B cell (primary cell): Measurements from ENCODE around the gene CST6. TPM values are rescaled to one million over a fixed set of nuclear protein-coding genes. Genes with fewer than 3 reads are reported as not detected.

ENCODE experiments used
- ATAC-seq: fragments of 200-7000 bp; cut with Tn5 transposase; one replicate; pipeline ENCODE4 v1.10.0; 2021; ENCODE audit warnings: low read depth, mild to moderate bottlenecking, moderate number of reproducible peaks, moderate library complexity
- CTCF ChIA-PET: fragments of 350-600 bp; sonication (Branson Sonifier 250); formaldehyde crosslinking; loops from one replicate; lab custom pipeline; 2021; ENCODE audit warnings: antibody characterized with exemption, inconsistent platforms; lab: Charles Lee
- POLR2A ChIA-PET: fragments of 350-600 bp; sonication (Branson Sonifier 250); formaldehyde crosslinking; loops from one replicate; lab custom pipeline; 2021; ENCODE audit warnings: antibody characterized with exemption; lab: Charles Lee
- DNase-seq: peaks from one replicate; pipeline ENCODE4 v3.0.0; 2013
- H2AFZ ChIP-seq: 2 replicates; pipeline ENCODE4 v1.6.1; 2012; ENCODE audit warnings: mild to moderate bottlenecking, low read depth, low read length; ENCODE audit not compliant: insufficient read depth, poor library complexity, severe bottlenecking
- H3K27ac ChIP-seq, 2 donors: 1 replicate in 1 of 2; 2 replicates in 1 of 2; pipeline ENCODE4 v1.5.1; 2012 to 2013; ENCODE audit warnings: low read length in 2 of 2, mild to moderate bottlenecking in 2 of 2, moderate library complexity in 1 of 2
- H3K27me3 ChIP-seq, 4 experiments: fragments of 200-600 bp in 1 of 4; sonication (generic) in 1 of 4; replicated peaks in 1 of 4; 1 replicate in 2 of 4; 2 replicates in 2 of 4; pipeline versions ENCODE4 v1.6.1 to v1.7.0; 2013 to 2016; ENCODE audit warnings: low read length in 3 of 4, mild to moderate bottlenecking in 2 of 4, mixed read lengths in 1 of 4, moderate library complexity in 1 of 4; ENCODE audit not compliant: insufficient read depth in 4 of 4, control insufficient read depth in 3 of 4; ENCODE audit errors: control extremely low read depth in 1 of 4
- H3K36me3 ChIP-seq, 2 experiments: replicated peaks in 1 of 2; 1 replicate in 1 of 2; 2 replicates in 1 of 2; pipeline versions ENCODE4 v1.6.1 to v1.7.1; 2013; ENCODE audit warnings: low read length in 1 of 2; ENCODE audit not compliant: insufficient read depth in 2 of 2, control insufficient read depth in 1 of 2; ENCODE audit errors: control extremely low read depth in 1 of 2, extremely low read depth in 1 of 2
- H3K4me1 ChIP-seq, 2 donors: fragments of 200-600 bp in 1 of 2; sonication (generic) in 1 of 2; 1 replicate in 1 of 2; 2 replicates in 1 of 2; pipeline versions ENCODE4 v1.5.1 to v1.6.1; 2013 to 2017; ENCODE audit warnings: low read length in 2 of 2; ENCODE audit not compliant: control insufficient read depth in 2 of 2, insufficient read depth in 2 of 2
- H3K4me2 ChIP-seq: replicated peaks from 2 replicates; pipeline ENCODE3; 2012; ENCODE audit warnings: mild to moderate bottlenecking, low read depth, low read length; ENCODE audit not compliant: poor library complexity, severe bottlenecking
- H3K4me3 ChIP-seq, 5 experiments: fragments of 200-600 bp in 1 of 5; sonication (generic) in 1 of 5; 1 replicate in 3 of 5; 2 replicates in 2 of 5; pipeline versions ENCODE4 v1.5.1 to v1.7.0; 2011 to 2016; ENCODE audit warnings: low read length in 4 of 5, mild to moderate bottlenecking in 4 of 5, low read depth in 2 of 5, control low read depth in 1 of 5, moderate library complexity in 1 of 5; ENCODE audit not compliant: insufficient read depth in 1 of 5; ENCODE audit errors: control extremely low read depth in 1 of 5, extremely low read depth in 1 of 5
- H3K79me2 ChIP-seq: fragments of 200-600 bp; sonication (generic); one replicate; pipeline ENCODE4 v1.6.0; 2016; ENCODE audit warnings: low read length; ENCODE audit not compliant: control insufficient read depth, insufficient read depth
- H3K9ac ChIP-seq: fragments of 200-600 bp; sonication (generic); 2 replicates; pipeline ENCODE4 v1.6.1; 2017; ENCODE audit warnings: mild to moderate bottlenecking, low read length, moderate library complexity
- H3K9me3 ChIP-seq, 3 donors: one replicate each; pipeline versions ENCODE4 v1.6.1 to v1.7.1; 2013; ENCODE audit warnings: low read length in 2 of 3; ENCODE audit not compliant: control insufficient read depth in 2 of 3, insufficient read depth in 1 of 3; ENCODE audit errors: control extremely low read depth in 1 of 3
- H4K20me1 ChIP-seq: 2 replicates; pipeline ENCODE4 v1.6.0; 2012; ENCODE audit warnings: mild to moderate bottlenecking, low read length; ENCODE audit not compliant: insufficient read depth, control insufficient read depth, poor library complexity, severe bottlenecking
- H3K27ac Mint-ChIP-seq: one replicate; pipeline ENCODE4 v1.8.0; 2021; ENCODE audit warnings: mixed read lengths
- H3K27me3 Mint-ChIP-seq: one replicate; pipeline ENCODE4 v1.8.0; 2021; ENCODE audit warnings: mixed read lengths
- H3K4me1 Mint-ChIP-seq: one replicate; pipeline ENCODE4 v1.8.0; 2021; ENCODE audit warnings: mixed read lengths
- H3K4me3 Mint-ChIP-seq: one replicate; pipeline ENCODE4 v1.8.0; 2021; ENCODE audit warnings: mixed read lengths
- H3K9me3 Mint-ChIP-seq: one replicate; pipeline ENCODE4 v1.8.0; 2022; ENCODE audit warnings: mixed read lengths; ENCODE audit not compliant: insufficient read depth
- CTCF ChIP-seq: fragments of 200-600 bp; IDR thresholded peaks from one replicate; pipeline ENCODE4 v1.8.0; 2022; ENCODE audit warnings: antibody characterized with exemption, mild to moderate bottlenecking
- EZH2 ChIP-seq: IDR thresholded peaks from 2 replicates; pipeline ENCODE4 v1.6.1; 2012; ENCODE audit warnings: borderline replicate concordance, low read depth, mild to moderate bottlenecking, moderate library complexity, low read length; ENCODE audit not compliant: insufficient read depth, poor library complexity, severe bottlenecking
- WGBS: methylation state at CpG from one replicate; pipeline ENCODE4 v1.1.5; 2013; ENCODE audit warnings: missing lambda C conversion rate; ENCODE audit not compliant: insufficient coverage; 5-methylcytosine and 5-hydroxymethylcytosine counted together
- intact Hi-C: fragments of 100-400 bp; cut with micrococcal nuclease; formaldehyde crosslinking; loops from one replicate; pipeline ENCODE4 v1.10.0; 2022
- polyA plus RNA-seq: library from polyadenylated mRNA; depleted of rRNA; stranded (reverse); fragments of >200 nt; gene quantifications from 2 replicates; pipeline ENCODE4 v1.2.3, GENCODE V29; 2012
- total RNA-seq, 2 donors: library from RNA; stranded (reverse); fragments of 120-200 nt in 1 of 2; gene quantifications; 1 replicate in 1 of 2; 2 replicates in 1 of 2; pipeline versions ENCODE4 v1.2.3 to v1.2.4, GENCODE V29; 2013 to 2022

The CST6 gene
- total and polyA plus RNA-seq, 2 donors (not counting 1 experiment from before 2014, with no cell fraction given): not detected

DNA sequence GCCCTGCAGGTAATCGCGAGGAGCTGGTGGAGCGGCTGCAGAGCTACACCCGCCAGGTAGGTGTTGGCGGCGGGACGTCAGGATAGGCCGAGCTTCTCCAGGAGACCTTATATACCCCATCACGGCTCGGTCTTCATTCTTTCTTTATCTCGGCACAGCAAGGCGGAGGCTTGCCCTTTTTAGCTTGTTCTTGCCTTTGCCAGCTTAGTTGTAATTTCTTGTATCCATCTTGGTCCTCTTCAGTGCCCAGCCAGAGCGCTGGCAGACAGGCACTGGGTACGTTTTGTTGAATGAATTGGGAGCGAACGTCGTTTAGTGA lies 40.8 kb downstream of the CST6 start:
- ChIA-PET CTCF (interaction anchor here (0.7 to 8.0 kb wide), 10 partner anchors 8 to 341 kb away, joined by 3 to 78 read pairs (median 4); partner anchors contain the start of genes BANF1, KAT5, PACS1 and SNX32), POLR2A (interaction anchor here (0.6 to 1.4 kb wide), 8 partner anchors 15 to 664 kb away, joined by 3 to 9 read pairs (median 4); partner anchors contain the start of gene BANF1)

More for the DNA sequence above, 40.8 kb downstream of the CST6 start:
- no peaks in the 10 kb centered on the region for H3K9me3 Mint-ChIP-seq
- DNase-seq (no peak), ATAC-seq (no peak)
- intact Hi-C loops: loop anchor here (1.0 to 5.0 kb wide), 8 partner anchors 18 to 216 kb away; partner anchors contain the start of genes BANF1, CFL1, EFEMP2 and EIF1AD
- H3K9ac ChIP-seq: peak overlapping the region; percentile 92
- H3K4me3 Mint-ChIP-seq: peak overlapping the region; percentile 99
- H3K79me2 ChIP-seq: peaks cover 76% of the 10 kb centered on the region
- H2AFZ ChIP-seq: peak overlapping the region; percentile 87
- H3K36me3 ChIP-seq: peaks cover 0 to 36% of the 10 kb centered on the region in 2 experiments
- peaks cover 0 to 21% (median 4%) of the 10 kb centered on the region in 4 experiments for H3K27me3 ChIP-seq
- H3K4me1 ChIP-seq: peaks cover 25 to 29% of the 10 kb centered on the region in 2 donors
- 2% methylated on average over 17 of the region's 17 CpGs for WGBS
- H3K27ac Mint-ChIP-seq: peak overlapping the region; percentile 96
- TF ChIP-seq EZH2 (no peak), CTCF (no peak)
- H3K27ac ChIP-seq: peak overlapping the region; percentile 58 to 85
- H3K4me2 ChIP-seq: peak overlapping the region; percentile 93
- peaks cover 35% of the 10 kb centered on the region for H4K20me1 ChIP-seq
- H3K27me3 Mint-ChIP-seq: peaks cover 12% of the 10 kb centered on the region
- H3K4me1 Mint-ChIP-seq: peaks cover 29% of the 10 kb centered on the region
- H3K9me3 ChIP-seq: no peaks in the 10 kb centered on the region
- peak overlapping the region; percentile 78 to 99 (median 88) for H3K4me3 ChIP-seq
